ENCODE data around the gene PPRC1. TPM values are rescaled to one million over a fixed set of nuclear protein-coding genes. Genes with fewer than 3 reads are reported as not detected.
A peak's percentile ranks its signal among the peaks of the same experiment; 100 is the strongest.

Gene PPRC1
- total and polyA plus RNA-seq, 2 donors (not counting 3 experiments of a cell fraction or from before 2014, with no cell fraction given), result 27.0 to 49.9 TPM

DNA sequence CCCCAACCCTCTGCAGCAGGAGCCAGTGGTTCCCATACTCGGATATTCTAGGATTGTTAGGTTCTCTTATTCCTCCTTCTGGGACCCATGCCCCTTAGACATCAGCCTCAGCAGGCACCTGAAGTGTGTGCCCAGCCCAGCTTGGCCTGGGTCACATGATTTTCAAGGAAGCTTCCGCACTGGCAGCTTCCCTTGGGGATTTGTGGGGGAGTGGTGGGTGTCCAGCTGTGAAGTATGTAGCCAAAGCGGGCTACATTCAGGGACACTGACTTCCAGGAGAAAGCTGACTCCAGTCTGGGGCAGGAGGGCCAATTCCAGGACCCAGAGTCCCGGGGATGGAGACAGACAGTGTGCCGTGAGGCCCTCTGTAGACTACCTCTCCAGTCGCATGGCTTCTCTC lies 14.0 kb upstream of the PPRC1 start:
- TF ChIP-seq POLR2A (IDR thresholded peaks at IDR 0.05; ENCODE audit: low read depth, low read length), result no peak
- TF ChIP-seq MYC (IDR thresholded peaks at IDR 0.05; ENCODE audit: low read depth, low read length), result no peak
- TF ChIP-seq JUN (IDR thresholded peaks at IDR 0.05; ENCODE audit: borderline replicate concordance, insufficient read depth, insufficient read length, low read depth), result no peak
- TF ChIP-seq FOS (IDR thresholded peaks at IDR 0.05; ENCODE audit: borderline replicate concordance, insufficient read depth, low read length), result no peak
- TF ChIP-seq, protein P1, sequence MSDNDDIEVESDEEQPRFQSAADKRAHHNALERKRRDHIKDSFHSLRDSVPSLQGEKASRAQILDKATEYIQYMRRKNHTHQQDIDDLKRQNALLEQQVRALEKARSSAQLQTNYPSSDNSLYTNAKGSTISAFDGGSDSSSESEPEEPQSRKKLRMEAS (IDR thresholded peaks at IDR 0.05; ENCODE audit: insufficient read depth, insufficient read length), result no peak
- TF ChIP-seq POLR2AphosphoS5 (IDR thresholded peaks at IDR 0.05; ENCODE audit: insufficient read depth, low read depth, low read length), result no peak
- no peak for TF ChIP-seq EZH2 (IDR thresholded peaks at IDR 0.05; ENCODE audit: borderline replicate concordance, low read depth, low read length, severe bottlenecking)
- no peak for TF ChIP-seq GATA2 (IDR thresholded peaks at IDR 0.05; ENCODE audit: insufficient read depth, insufficient read length, low read depth, low read length)
- TF ChIP-seq, protein P2, sequence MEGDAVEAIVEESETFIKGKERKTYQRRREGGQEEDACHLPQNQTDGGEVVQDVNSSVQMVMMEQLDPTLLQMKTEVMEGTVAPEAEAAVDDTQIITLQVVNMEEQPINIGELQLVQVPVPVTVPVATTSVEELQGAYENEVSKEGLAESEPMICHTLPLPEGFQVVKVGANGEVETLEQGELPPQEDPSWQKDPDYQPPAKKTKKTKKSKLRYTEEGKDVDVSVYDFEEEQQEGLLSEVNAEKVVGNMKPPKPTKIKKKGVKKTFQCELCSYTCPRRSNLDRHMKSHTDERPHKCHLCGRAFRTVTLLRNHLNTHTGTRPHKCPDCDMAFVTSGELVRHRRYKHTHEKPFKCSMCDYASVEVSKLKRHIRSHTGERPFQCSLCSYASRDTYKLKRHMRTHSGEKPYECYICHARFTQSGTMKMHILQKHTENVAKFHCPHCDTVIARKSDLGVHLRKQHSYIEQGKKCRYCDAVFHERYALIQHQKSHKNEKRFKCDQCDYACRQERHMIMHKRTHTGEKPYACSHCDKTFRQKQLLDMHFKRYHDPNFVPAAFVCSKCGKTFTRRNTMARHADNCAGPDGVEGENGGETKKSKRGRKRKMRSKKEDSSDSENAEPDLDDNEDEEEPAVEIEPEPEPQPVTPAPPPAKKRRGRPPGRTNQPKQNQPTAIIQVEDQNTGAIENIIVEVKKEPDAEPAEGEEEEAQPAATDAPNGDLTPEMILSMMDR (IDR thresholded peaks at IDR 0.05; ENCODE audit: extremely low read depth in 1 of 2, insufficient read depth in 1 of 2, low read depth in 1 of 2, low read length in 2 of 2), result no peak
- Histone ChIP-seq H3K9ac (replicated peaks; ENCODE audit: extremely low read depth, insufficient read depth, low read length) (peak overlapping the region; percentile 22), H2AFZ (ENCODE audit: low read depth, low read length) (no peak overlapping the region), H3K9me3 (replicated peaks; ENCODE audit: control insufficient read depth, insufficient read depth, low read length) (no peaks in the 10 kb centered on the region), H3K27me3 (ENCODE audit: control insufficient read depth in 2 of 2, insufficient read depth in 2 of 2, low read length in 2 of 2) (no peaks in the 10 kb centered on the region), H3K4me1 (ENCODE audit: control insufficient read depth, extremely low read depth, insufficient read depth, low read length) (peaks cover 50% of the 10 kb centered on the region), H3K4me3 (replicated peaks in 1 of 3; ENCODE audit: insufficient read depth in 1 of 3, low read depth in 1 of 3, low read length in 3 of 3) (peak overlapping the region in 1 of 3 experiments; percentile 98), H4K20me1 (replicated peaks; ENCODE audit: control insufficient read depth, extremely low read depth, insufficient read depth, low read length) (no peaks in the 10 kb centered on the region), H3K79me2 (ENCODE audit: control insufficient read depth, insufficient read depth, low read length) (peaks cover 37% of the 10 kb centered on the region), H3K36me3 (ENCODE audit: control insufficient read depth in 2 of 2, extremely low read depth in 1 of 2, insufficient read depth in 2 of 2, low read length in 2 of 2) (no peaks in the 10 kb centered on the region), H3K4me2 (ENCODE audit: insufficient read depth, low read length) (peak overlapping the region; percentile 18), H3K9me1 (replicated peaks; ENCODE audit: control insufficient read depth, extremely low read depth, insufficient read depth, low read length) (no peaks in the 10 kb centered on the region), H3K27ac (ENCODE audit: insufficient read depth, low read depth, low read length) (peak overlapping the region; percentile 12)
- FAIRE-seq, result no peak
- dilution Hi-C loops (cut with MboI; ENCODE audit: extremely low pct_ligation_motif_present, low sequenced_read_pairs), result no loop called here
- ChIA-PET POLR2A (no interaction called here), CTCF (interaction anchor here (1.1 kb wide), 1 partner anchor 14 kb away, joined by 6 read pairs; the partner anchor contains the start of gene PPRC1)
- peak; percentile 25 for DNase-seq (ENCODE audit: low read depth, low spot score)
- no TSS peak for BruUV-seq (replicated peaks)
- intact Hi-C loops (cut with micrococcal nuclease), result loop anchor here (5.0 kb wide), 1 partner anchor 33 kb away; the partner anchor contains the start of gene NOLC1

All from endothelial cell of umbilical vein (primary cell).